ENCODE results near the gene EEFSEC.
A peak's percentile ranks its signal among the peaks of the same experiment; 100 is the strongest.

EEFSEC gene

DNA sequence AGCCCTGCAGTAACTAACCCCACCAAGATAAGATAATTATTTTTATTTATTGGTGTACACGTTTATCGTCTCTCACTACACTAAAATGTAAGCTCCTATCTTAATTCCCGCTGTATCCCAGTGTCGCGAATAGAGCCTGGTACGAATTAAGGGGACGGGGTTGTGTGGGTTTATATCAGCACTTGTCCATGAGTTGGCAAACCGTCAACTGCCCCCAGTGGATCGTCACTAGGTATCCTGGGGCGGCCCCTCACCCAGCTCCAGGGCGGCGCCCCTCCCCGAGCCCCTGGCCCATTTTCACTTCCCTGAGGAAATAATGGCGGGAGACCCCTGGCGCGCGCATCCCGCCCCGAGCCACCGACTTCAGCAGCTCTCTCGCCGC is 30.1 kb upstream of the EEFSEC start:
- no peak for TF ChIP-seq ZFX (IDR thresholded peaks at IDR 0.05)
- TF ChIP-seq, protein P1, sequence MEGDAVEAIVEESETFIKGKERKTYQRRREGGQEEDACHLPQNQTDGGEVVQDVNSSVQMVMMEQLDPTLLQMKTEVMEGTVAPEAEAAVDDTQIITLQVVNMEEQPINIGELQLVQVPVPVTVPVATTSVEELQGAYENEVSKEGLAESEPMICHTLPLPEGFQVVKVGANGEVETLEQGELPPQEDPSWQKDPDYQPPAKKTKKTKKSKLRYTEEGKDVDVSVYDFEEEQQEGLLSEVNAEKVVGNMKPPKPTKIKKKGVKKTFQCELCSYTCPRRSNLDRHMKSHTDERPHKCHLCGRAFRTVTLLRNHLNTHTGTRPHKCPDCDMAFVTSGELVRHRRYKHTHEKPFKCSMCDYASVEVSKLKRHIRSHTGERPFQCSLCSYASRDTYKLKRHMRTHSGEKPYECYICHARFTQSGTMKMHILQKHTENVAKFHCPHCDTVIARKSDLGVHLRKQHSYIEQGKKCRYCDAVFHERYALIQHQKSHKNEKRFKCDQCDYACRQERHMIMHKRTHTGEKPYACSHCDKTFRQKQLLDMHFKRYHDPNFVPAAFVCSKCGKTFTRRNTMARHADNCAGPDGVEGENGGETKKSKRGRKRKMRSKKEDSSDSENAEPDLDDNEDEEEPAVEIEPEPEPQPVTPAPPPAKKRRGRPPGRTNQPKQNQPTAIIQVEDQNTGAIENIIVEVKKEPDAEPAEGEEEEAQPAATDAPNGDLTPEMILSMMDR (conservative IDR thresholded peaks at IDR 0.05) = no peak
- peak overlapping the region; percentile 83 for H3K27ac ChIP-seq

DNA sequence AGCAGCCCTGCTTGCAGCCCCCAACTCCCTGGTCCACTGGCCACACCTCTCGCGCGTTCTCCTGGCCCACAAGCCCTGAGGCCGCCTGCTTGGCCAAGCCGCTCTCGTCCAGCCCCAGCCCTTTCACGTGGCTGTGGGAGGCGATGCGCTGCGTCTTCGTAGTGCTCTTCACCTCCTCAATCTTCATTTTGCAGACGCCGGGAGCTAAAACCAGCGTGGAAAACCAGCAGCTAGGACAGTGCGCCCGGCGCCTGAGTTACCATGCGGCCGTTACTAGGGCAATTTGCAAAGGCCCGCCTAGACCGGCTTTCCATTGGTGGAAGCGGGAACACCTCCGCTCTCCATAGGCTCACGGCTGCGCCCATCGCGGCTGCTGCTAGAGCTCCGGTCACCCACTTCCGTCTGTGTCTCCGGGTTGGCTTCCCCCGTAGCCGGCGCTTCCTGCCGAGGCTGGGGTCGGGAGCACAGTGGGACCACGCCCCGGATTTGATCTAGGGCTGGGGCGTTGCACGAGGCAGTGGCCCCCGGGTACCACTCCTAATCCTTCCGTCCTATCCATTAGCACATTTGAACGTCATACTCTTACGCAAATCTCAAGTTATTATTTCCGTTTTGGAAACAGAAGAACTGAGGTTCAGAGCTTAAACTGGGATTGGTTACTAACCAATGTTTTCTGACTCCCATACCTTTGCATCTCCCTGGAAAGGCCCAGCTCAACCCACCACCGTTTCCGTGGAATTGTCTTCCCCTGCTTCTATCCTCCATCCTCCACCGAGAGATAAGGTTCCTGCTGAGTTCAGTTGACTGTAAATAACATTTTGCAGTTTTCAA is 29.5 kb upstream of the EEFSEC start, which contains the start of gene RUVBL1:
Gene RUVBL1 (minus strand): TSS at position 275 of the 831 bp plus-strand sequence. CDS start 88 bp downstream, at position 187.
- TF ChIP-seq, protein P1 (conservative IDR thresholded peaks at IDR 0.05) = no peak
- peak; percentile 61 for TF ChIP-seq ZFX (IDR thresholded peaks at IDR 0.05)
- H3K27ac ChIP-seq = peak within 1 kb of the TSS; percentile 83

DNA sequence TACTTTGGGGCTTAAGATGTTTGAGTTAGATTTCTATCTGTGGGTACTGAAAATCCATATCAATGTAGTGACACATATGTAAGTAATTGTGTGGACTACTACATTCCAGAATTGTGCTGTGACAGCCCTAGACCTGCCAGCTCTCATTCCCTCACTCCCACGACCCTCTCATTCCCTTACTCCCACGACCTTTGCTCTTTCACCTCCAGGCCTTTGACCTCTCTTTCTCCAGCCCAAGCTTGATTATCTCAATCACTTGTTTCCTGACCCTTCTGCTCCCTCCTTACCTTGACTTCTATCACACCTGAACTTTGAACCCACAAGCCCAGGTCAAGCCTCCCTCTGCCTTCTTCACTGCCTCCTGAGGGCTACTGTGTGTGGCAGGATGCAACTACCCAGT is 26.0 kb upstream of the EEFSEC start:
- TF ChIP-seq, protein P1 (conservative IDR thresholded peaks at IDR 0.05) = no peak
- TF ChIP-seq ZFX (IDR thresholded peaks at IDR 0.05) = no peak
- H3K27ac ChIP-seq = peak overlapping the region; percentile 31

DNA sequence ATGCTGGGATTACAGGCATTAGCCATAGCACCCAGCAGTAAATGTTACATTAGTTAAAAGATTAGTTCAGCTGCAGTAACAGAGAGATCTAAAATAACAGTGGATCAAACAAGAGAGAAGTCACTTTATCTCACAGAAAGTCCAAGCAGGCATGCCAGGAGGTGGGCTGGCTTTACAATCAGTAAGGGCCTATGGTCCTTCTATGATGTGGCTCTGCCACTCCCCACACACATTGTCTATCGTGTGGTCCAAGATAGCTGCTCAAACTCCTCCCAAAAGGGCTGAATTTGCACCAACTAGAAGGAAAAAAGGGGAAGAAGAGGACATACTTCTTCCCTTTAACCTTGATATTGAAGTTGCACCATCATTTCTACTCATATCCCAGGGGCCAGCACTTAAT is 25.0 kb upstream of the EEFSEC start:
- no peak for TF ChIP-seq ZFX (IDR thresholded peaks at IDR 0.05)
- TF ChIP-seq, protein P1 (conservative IDR thresholded peaks at IDR 0.05) = no peak
- H3K27ac ChIP-seq = no peak overlapping the region

DNA sequence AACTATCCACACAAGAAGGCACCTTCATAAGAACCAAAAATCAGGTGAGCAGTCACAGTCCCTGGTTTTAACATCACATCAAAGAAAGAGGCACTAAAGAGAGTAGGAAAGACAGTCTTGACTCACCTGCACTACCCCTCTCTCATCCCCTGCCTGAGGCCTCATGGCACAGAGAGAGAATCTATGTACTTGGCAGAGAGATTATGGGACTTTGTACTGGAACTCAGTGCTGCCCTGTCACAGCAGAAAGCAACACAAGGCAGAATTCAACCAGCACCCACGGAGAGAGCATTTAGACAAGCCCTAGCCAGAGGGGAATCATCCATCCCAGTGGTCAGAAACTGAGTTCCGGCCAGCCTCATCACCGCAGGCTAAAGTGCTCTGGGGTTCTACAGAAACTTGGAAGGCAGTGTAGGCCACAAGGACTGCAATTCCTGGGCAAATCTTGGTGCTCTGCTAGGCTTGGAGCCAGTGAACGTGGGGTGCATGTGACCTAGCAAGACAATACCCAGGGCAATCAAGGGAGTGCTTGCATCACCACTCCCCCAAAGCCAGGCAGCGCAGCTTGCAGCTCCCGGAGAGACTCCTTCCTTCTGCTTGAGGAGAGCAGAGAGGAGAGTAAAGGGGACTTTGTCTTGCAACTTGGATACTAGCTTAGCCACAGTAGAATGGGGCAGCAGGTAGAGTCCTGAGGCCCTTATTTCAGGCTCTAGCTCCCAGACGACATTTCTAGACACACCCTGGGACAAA is 21.2 kb upstream of the EEFSEC start:
- TF ChIP-seq, protein P1 (conservative IDR thresholded peaks at IDR 0.05) = no peak
- TF ChIP-seq ZFX (IDR thresholded peaks at IDR 0.05) = no peak
- H3K27ac ChIP-seq = no peak overlapping the region

DNA sequence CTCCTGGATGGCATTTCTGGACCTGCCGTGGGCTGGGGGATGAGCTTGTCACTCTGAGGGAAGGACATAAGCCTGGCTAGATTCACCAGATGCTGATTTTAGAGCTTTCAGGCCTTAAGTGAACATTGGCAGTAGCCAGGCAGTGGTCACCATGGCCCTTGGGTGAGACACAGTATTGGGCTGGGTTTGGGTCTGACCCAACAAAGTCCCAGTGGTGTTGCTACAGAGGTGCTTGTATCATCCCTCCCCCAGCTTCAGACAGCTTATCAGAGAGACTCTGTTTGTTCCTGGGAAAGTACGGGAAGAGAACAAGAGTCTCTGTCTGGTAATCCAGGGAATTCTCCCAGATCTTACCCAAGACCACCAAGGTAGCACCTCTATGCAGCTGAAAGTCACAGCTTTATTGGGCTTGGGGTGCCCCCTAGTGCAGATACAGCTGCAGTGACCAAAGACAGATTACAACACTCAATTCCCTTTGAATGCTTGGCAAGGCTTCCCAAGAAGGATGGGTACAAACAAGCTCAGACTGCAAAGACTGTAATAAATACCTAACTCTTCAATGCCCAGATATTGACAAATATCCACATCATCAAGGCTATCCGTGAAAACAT is 19.9 kb upstream of the EEFSEC start:
- TF ChIP-seq, protein P1 (conservative IDR thresholded peaks at IDR 0.05) = peak; percentile 74
- no peak for TF ChIP-seq ZFX (IDR thresholded peaks at IDR 0.05)
- H3K27ac ChIP-seq = no peak overlapping the region
